Measurements from ENCODE around the gene MAGEA11.
"Not testable (repeated sequence)": the region's sequence is repeated elsewhere in the genome, so short reads cannot be mapped to it uniquely, and the experiment has no call there.

Gene MAGEA11, protein sequence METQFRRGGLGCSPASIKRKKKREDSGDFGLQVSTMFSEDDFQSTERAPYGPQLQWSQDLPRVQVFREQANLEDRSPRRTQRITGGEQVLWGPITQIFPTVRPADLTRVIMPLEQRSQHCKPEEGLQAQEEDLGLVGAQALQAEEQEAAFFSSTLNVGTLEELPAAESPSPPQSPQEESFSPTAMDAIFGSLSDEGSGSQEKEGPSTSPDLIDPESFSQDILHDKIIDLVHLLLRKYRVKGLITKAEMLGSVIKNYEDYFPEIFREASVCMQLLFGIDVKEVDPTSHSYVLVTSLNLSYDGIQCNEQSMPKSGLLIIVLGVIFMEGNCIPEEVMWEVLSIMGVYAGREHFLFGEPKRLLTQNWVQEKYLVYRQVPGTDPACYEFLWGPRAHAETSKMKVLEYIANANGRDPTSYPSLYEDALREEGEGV

DNA sequence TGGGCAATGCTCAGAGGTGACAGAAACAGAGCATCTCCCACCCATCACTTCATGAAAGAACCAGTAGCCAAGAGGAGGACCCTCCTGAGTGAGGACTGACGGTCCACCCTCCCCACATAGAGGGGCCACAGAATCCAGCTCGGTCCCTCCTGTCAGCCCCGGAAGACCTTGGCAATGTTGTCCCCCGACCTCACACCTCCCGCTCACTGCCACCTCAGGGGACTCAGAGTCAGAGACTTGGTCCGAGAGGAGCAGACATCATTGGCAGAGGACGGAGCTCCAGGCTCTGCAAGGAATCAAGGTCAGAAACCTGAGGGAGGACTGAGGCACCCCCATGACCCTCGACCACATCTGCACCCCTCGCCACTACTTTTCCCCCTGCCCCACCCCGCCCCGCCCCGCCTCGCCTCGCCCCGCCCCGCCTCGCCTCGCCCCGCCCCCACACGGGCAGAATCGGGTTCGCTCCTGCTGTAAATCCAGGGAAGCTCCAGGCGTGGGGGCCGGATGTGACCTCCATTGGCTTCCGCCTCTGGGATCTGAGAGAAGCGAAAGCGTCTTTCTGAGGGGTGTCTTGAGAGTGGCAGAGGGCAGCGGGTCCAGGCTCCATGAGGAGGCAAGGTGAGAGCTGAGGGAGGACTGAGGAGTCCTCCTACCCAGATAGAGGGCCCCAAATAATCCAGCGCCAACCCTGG lies at the start of gene MAGEA11:
MAGEA11 (plus strand) TSS at position 516 of the 692 bp plus-strand sequence. CDS start 1,100 bp downstream, outside the sequence.
- DNase-seq (ENCODE audit: low read depth), result no peak

GRCh38 chrX:149675088-149675487 lies 36.8 kb upstream of the MAGEA11 start:
- not testable (repeated sequence) for DNase-seq (ENCODE audit: low read depth)

GRCh38 chrX:149675554-149675953 lies 36.3 kb upstream of the MAGEA11 start:
- not testable (repeated sequence) for DNase-seq (ENCODE audit: low read depth)

DNA sequence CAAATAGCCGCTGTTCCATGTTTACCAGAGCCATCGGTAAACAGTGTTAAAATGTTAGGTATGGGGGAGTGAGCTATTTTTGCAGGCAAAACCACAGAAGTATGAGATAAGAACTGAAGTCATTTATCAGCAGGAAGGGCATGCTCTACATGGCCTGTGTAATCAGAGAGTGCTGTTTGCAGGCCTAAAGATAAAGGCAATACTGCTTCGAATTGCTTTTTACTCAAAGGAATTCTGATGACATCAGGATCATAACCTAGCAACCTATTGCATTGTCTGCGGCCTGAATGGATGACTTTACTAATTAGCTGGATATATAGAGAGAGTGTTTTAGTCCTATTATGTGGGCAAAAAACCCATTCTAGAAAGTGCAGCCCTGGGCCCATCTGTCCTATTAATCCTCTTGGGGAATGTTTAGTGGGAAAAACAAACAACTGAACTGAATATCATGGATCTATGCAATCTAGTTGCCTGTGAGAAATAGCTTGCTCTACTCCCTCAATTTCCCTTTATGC lies 32.6 kb upstream of the MAGEA11 start:
- DNase-seq (ENCODE audit: low read depth), result not testable (repeated sequence)

DNA sequence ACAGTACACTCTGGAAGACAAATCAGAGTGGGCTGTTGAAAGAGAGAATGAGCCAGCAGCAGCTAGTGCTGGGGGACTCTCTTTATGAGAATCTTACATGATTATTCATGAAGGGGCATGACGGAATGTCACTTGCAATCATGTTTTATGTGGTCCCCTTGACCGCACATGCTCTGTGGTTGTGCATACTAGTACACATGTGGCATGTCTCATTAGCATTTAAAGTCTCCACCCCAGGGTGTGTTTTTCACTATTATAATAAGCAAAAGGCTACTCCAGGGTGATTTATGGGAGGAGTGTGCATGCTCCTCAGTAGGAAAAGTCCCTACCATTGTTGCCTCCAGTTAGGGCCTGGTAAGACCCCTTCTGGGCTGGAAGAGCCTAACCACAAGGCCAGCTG lies 30.7 kb upstream of the MAGEA11 start:
- no peak for DNase-seq (ENCODE audit: low read depth)

DNA sequence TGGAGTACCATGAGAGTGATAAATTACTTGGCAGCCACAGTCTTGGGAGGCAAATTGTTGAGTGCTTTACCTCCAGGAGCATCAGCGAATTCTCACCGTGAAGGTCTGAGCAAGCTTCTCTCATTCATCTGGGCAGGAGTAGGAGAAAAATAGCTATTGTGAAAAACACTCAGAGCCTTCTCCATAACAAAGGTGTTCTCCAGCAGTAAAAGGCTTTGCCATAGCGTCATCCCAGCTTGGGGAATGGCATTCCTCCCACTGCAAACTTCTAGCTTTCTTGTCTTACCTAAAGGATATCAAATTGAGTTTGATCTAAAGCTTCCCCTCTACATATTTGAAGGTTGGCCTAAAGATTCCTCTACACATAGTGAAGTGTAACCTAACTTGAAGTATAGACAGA lies 29.8 kb upstream of the MAGEA11 start:
- no peak for DNase-seq (ENCODE audit: low read depth)

- DNase-seq (ENCODE audit: low read depth), result no peak
Measured at GRCh38 chrX:149682956-149683947, 28.6 kb upstream of the MAGEA11 start.

DNA sequence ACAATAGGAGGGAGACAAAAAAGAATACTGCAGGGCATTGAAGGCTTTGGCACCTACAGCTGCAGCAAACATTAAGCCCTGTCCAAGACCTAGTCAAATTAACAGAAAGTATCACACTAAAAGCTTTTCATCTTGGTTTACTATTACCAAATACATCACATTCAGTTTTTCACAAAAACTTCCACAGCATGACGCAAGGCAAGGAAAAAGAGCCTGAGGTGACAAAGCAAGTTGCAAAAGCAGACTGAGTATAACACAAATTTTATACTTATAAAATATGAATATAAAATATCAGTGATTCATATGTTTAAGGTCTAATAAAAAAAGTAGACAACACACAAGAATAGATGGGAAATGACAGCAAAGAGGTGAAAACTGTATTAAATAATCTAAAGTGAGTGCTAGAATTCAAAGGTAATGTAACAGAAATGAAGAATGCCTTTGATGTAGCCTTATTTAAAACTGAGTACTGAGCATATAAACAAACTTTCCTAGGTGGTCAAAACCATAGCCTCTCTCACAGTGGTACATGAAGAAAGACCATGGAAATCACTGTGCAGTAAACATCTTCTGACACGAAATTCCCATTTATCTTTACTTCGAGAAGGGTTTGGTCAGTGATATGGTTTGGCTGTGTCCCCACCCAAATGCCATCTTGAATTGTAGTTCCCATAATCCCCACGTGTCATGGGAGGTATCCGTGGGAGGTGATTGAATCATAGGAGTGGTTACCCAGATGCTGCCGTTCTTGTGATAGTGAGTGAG lies 27.7 kb upstream of the MAGEA11 start:
- no peak for DNase-seq (ENCODE audit: low read depth)

- DNase-seq (ENCODE audit: low read depth), result no peak
Measured at GRCh38 chrX:149687991-149688390, 23.9 kb upstream of the MAGEA11 start.

DNA sequence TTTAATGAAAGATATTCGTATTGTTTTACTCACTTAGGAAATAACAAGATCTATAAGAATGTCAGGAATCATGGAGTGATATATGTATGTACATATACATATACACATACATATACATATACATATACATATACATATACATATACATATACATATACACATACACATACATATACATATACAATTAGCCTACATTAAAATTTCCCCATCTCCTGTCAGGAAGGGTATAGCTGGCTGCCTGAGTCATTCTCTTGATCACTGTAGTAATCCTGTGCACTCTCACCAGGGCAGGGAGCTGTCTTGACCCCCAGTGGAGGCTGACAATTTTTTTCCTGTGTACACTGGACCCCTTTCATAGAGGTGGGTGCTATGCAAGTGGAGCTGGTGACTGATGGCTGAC lies 23.3 kb upstream of the MAGEA11 start:
- DNase-seq (ENCODE audit: low read depth), result no peak

- no peak for DNase-seq (ENCODE audit: low read depth)
Measured at GRCh38 chrX:149691794-149692193, 20.1 kb upstream of the MAGEA11 start.

GRCh38 chrX:149692686-149693272 lies 19.1 kb upstream of the MAGEA11 start:
- DNase-seq (ENCODE audit: low read depth), result not testable (repeated sequence)

- DNase-seq (ENCODE audit: low read depth), result no peak
Measured at GRCh38 chrX:149699761-149700160, 12.1 kb upstream of the MAGEA11 start.

DNA sequence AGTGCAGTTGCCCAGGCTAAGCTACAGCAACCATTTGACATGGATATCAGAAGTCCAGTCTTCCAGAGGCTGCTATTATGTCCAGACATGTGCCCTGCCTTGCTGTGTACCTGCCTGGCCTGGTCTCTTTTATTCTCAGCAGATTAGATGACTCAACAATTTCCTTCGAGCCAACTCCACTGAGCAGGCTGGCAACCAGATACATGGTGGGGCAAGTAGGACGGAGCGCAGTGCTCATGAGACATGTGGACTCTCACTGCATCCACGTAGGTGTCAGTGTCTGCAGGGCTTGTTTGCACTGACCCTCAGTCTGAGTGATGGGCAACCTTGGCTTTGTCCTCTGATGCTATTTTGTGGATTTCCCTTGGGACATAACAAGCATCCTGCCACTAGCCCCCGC lies 7.2 kb upstream of the MAGEA11 start:
- DNase-seq (ENCODE audit: low read depth), result no peak

DNA sequence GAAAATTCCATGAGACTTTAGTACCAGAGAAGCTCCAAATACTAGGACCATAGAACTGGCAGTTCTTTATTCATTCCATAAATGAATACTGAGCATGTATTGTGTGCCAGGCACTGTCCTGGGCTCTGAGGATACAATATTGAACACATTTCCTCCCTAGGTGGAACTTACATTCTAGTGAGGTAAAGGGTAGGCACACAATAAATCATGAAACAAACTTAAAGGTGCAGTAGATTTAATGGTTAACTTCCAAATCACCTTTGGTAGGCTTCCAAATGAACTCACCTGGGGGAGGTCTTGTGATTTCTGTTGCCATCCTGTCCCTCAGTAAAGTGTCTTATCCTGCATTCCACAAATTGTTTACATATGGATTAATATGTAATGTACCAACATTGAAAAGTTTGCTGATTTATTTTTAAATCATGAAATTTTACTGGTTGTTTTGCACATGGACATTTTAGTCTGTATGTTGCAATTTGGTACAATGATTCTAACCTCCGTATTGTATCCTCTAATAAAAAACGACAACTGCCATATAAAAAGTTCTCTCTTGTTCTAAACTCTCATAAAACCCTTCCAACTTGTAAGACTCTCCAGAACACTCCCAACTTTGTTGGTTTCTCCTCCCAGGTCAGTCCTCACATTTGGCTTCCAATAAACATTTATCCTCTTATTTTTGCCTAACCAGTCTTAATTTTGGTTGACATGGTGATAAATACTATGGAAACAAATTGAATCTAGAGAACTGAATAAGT lies 4.5 kb upstream of the MAGEA11 start:
- DNase-seq (ENCODE audit: low read depth), result no peak

GRCh38 chrX:149712831-149713230 lies 971 bp downstream of the MAGEA11 start:
- DNase-seq (ENCODE audit: low read depth), result no peak

DNA sequence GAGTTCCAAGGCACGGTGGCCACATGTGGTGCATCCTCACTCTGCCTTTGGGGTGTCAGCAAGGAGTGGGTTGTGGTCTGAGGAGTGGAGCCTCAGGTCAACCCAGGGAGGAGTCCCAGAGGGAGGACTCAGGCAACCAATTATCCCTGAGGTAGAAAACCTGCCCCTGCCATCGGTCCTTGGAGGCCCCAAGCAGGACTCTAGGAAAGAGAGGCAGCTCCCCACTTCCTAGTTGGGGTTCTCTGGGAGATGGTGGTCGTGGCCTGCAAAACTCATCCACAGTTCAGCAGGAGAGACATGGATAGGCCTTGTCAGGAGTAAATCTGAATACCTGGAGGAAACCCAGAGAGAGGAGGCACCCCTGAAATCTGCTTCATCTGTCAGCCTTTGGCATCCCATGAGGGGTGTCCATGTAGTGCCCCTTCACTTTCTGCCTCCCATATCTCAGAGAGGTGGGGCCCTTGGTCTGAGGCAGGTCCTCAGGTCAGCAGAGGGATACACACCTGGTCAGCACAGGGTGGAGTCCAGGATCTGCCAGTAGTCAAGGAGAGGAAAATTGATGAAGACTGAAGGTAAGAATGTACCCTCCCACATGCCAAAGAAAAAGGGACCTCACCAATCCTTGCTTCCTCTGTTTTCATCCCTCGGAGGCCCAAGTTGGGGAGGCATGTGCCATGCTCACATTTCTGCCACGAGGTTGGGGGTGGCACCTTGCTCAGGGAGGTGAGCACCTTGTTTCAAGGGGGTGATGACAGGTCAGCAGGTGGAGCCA lies 1.6 kb downstream of the MAGEA11 start:
- no peak for DNase-seq (ENCODE audit: low read depth)

GRCh38 chrX:149715468-149715867 lies 3.6 kb downstream of the MAGEA11 start:
- no peak for DNase-seq (ENCODE audit: low read depth)

GRCh38 chrX:149716632-149717031 lies 4.8 kb downstream of the MAGEA11 start:
- DNase-seq (ENCODE audit: low read depth), result no peak
